Stimulated activated naive CD8-positive, alpha-beta T cell treated with anti-CD3 and anti-CD28 coated beads, Interleukin-15, Interleukin-2, amounts not matched to agents 100 ng/mL and 50 ng/mL, for 24 hours (primary cell): ENCODE measurements around the gene ERAP2.
A peak's percentile ranks its signal among the peaks of the same experiment; 100 is the strongest.
"Not testable (repeated sequence)": the region's sequence is repeated elsewhere in the genome, so short reads cannot be mapped to it uniquely, and the experiment has no call there.

Source experiments
- H3K27ac Mint-ChIP-seq: one replicate; pipeline ENCODE4 v1.8.0; 2021; ENCODE audit warnings: mild to moderate bottlenecking, mixed read lengths
- H3K27me3 Mint-ChIP-seq: one replicate; pipeline ENCODE4 v1.8.0; 2021; ENCODE audit warnings: mixed read lengths
- H3K36me3 Mint-ChIP-seq: one replicate; pipeline ENCODE4 v1.8.0; 2021; ENCODE audit warnings: low read depth, mixed read lengths
- H3K4me1 Mint-ChIP-seq: one replicate; pipeline ENCODE4 v1.8.0; 2021; ENCODE audit warnings: low read depth, mixed read lengths
- H3K4me3 Mint-ChIP-seq: one replicate; pipeline ENCODE4 v1.8.0; 2021; ENCODE audit warnings: mild to moderate bottlenecking, mixed read lengths
- H3K9me3 Mint-ChIP-seq: one replicate; pipeline ENCODE4 v1.8.0; 2021; ENCODE audit warnings: mixed read lengths

Gene ERAP2

GRCh38 chr5:96928931-96929708 is 52.8 kb downstream of the ERAP2 start:
- H3K27ac Mint-ChIP-seq: no peak overlapping the region

GRCh38 chr5:96930058-96930457 is 53.8 kb downstream of the ERAP2 start:
- Mint-ChIP-seq H3K4me3 (no peak overlapping the region), H3K4me1 (peaks cover 74% of the 10 kb centered on the region), H3K27ac (no peak overlapping the region), H3K27me3 (no peaks in the 10 kb centered on the region), H3K36me3 (no peaks in the 10 kb centered on the region), H3K9me3 (no peaks in the 10 kb centered on the region)

More at GRCh38 chr5:96928931-96929708, 52.8 kb downstream of the ERAP2 start:
- Mint-ChIP-seq H3K36me3 (no peaks in the 10 kb centered on the region), H3K9me3 (no peaks in the 10 kb centered on the region), H3K4me1 (peaks cover 78% of the 10 kb centered on the region), H3K4me3 (no peak overlapping the region), H3K27me3 (no peaks in the 10 kb centered on the region)

GRCh38 chr5:96930589-96930988 is 54.3 kb downstream of the ERAP2 start:
- H3K4me3 Mint-ChIP-seq: no peak overlapping the region
- H3K36me3 Mint-ChIP-seq: no peaks in the 10 kb centered on the region
- H3K4me1 Mint-ChIP-seq: peaks cover 69% of the 10 kb centered on the region
- H3K9me3 Mint-ChIP-seq: no peaks in the 10 kb centered on the region
- no peaks in the 10 kb centered on the region for H3K27me3 Mint-ChIP-seq
- H3K27ac Mint-ChIP-seq: no peak overlapping the region

- H3K36me3 Mint-ChIP-seq, H3K4me3 Mint-ChIP-seq: not testable (repeated sequence)
Measured at GRCh38 chr5:96931037-96931436, 54.7 kb downstream of the ERAP2 start.

GRCh38 chr5:96931605-96932004 is 55.3 kb downstream of the ERAP2 start:
- peak overlapping the region; percentile 58 for H3K4me3 Mint-ChIP-seq
- peak overlapping the region; percentile 85 for H3K27ac Mint-ChIP-seq
- H3K27me3 Mint-ChIP-seq: no peaks in the 10 kb centered on the region
- H3K9me3 Mint-ChIP-seq: no peaks in the 10 kb centered on the region
- H3K36me3 Mint-ChIP-seq: no peaks in the 10 kb centered on the region
- H3K4me1 Mint-ChIP-seq: peaks cover 62% of the 10 kb centered on the region

More at GRCh38 chr5:96931037-96931436, 54.7 kb downstream of the ERAP2 start:
- not testable (repeated sequence) for H3K27me3 Mint-ChIP-seq, H3K9me3 Mint-ChIP-seq
- Mint-ChIP-seq H3K27ac (peak overlapping the region; percentile 85), H3K4me1 (peaks cover 67% of the 10 kb centered on the region)

- H3K4me3 Mint-ChIP-seq: peak overlapping the region; percentile 58
- H3K27ac Mint-ChIP-seq: no peak overlapping the region
- no peaks in the 10 kb centered on the region for H3K36me3 Mint-ChIP-seq
- H3K4me1 Mint-ChIP-seq: peaks cover 65% of the 10 kb centered on the region
- H3K27me3 Mint-ChIP-seq: no peaks in the 10 kb centered on the region
- no peaks in the 10 kb centered on the region for H3K9me3 Mint-ChIP-seq
Measured at GRCh38 chr5:96932026-96932425, 55.7 kb downstream of the ERAP2 start.

GRCh38 chr5:96933764-96934707 is 57.7 kb downstream of the ERAP2 start:
- Mint-ChIP-seq H3K27ac (peak overlapping the region; percentile 93), H3K9me3 (no peaks in the 10 kb centered on the region), H3K36me3 (peaks cover 9% of the 10 kb centered on the region), H3K4me1 (peaks cover 77% of the 10 kb centered on the region), H3K27me3 (no peaks in the 10 kb centered on the region), H3K4me3 (peak overlapping the region; percentile 86)

- H3K9me3 Mint-ChIP-seq: no peaks in the 10 kb centered on the region
- H3K4me3 Mint-ChIP-seq: peak overlapping the region; percentile 86
- peaks cover 9% of the 10 kb centered on the region for H3K36me3 Mint-ChIP-seq
- peak overlapping the region; percentile 96 for H3K27ac Mint-ChIP-seq
- H3K27me3 Mint-ChIP-seq: no peaks in the 10 kb centered on the region
- H3K4me1 Mint-ChIP-seq: peaks cover 79% of the 10 kb centered on the region
Measured at GRCh38 chr5:96934708-96935558, 58.6 kb downstream of the ERAP2 start.

- no peaks in the 10 kb centered on the region for H3K9me3 Mint-ChIP-seq
- peaks cover 9% of the 10 kb centered on the region for H3K36me3 Mint-ChIP-seq
- peaks cover 79% of the 10 kb centered on the region for H3K4me1 Mint-ChIP-seq
- no peaks in the 10 kb centered on the region for H3K27me3 Mint-ChIP-seq
- H3K27ac Mint-ChIP-seq: peak within 1 kb of the TSS; percentile 96
- H3K4me3 Mint-ChIP-seq: peak within 1 kb of the TSS; percentile 86
Measured at GRCh38 chr5:96935559-96936430, 59.5 kb downstream of the ERAP2 start, which contains the start of gene LNPEP. LNPEP (plus strand) TSS chr5:96936080; CDS start chr5:96936156, 76 bp downstream.

GRCh38 chr5:96936431-96937320 is 60.4 kb downstream of the ERAP2 start:
- Mint-ChIP-seq H3K4me3 (peak overlapping the region; percentile 86), H3K36me3 (peaks cover 12% of the 10 kb centered on the region), H3K27ac (peak overlapping the region; percentile 96), H3K27me3 (no peaks in the 10 kb centered on the region), H3K4me1 (peaks cover 78% of the 10 kb centered on the region), H3K9me3 (no peaks in the 10 kb centered on the region)

GRCh38 chr5:96940586-96940985 is 64.3 kb downstream of the ERAP2 start:
- Mint-ChIP-seq H3K27ac (no peak overlapping the region), H3K9me3 (no peaks in the 10 kb centered on the region), H3K4me3 (no peak overlapping the region), H3K4me1 (peaks cover 81% of the 10 kb centered on the region), H3K27me3 (no peaks in the 10 kb centered on the region), H3K36me3 (peaks cover 14% of the 10 kb centered on the region)

GRCh38 chr5:96941140-96941539 is 64.8 kb downstream of the ERAP2 start:
- no peaks in the 10 kb centered on the region for H3K9me3 Mint-ChIP-seq
- H3K4me3 Mint-ChIP-seq: no peak overlapping the region
- peak overlapping the region; percentile 50 for H3K27ac Mint-ChIP-seq

GRCh38 chr5:96942078-96942477 is 65.8 kb downstream of the ERAP2 start:
- Mint-ChIP-seq H3K36me3 (peaks cover 14% of the 10 kb centered on the region), H3K4me3 (no peak overlapping the region), H3K9me3 (no peaks in the 10 kb centered on the region), H3K4me1 (peaks cover 88% of the 10 kb centered on the region), H3K27ac (peak overlapping the region; percentile 52), H3K27me3 (no peaks in the 10 kb centered on the region)

More at GRCh38 chr5:96941140-96941539, 64.8 kb downstream of the ERAP2 start:
- Mint-ChIP-seq H3K36me3 (peaks cover 14% of the 10 kb centered on the region), H3K27me3 (no peaks in the 10 kb centered on the region), H3K4me1 (peaks cover 86% of the 10 kb centered on the region)
